ENCODE measurements around the gene AGBL5.

The AGBL5 gene

GRCh38 chr2:27050281-27050995, 1.0 kb upstream of the AGBL5 start:
- DNase-seq (ENCODE audit: low read depth in 1 of 2, low spot score in 1 of 2), result peak; percentile 87 to 88

DNA sequence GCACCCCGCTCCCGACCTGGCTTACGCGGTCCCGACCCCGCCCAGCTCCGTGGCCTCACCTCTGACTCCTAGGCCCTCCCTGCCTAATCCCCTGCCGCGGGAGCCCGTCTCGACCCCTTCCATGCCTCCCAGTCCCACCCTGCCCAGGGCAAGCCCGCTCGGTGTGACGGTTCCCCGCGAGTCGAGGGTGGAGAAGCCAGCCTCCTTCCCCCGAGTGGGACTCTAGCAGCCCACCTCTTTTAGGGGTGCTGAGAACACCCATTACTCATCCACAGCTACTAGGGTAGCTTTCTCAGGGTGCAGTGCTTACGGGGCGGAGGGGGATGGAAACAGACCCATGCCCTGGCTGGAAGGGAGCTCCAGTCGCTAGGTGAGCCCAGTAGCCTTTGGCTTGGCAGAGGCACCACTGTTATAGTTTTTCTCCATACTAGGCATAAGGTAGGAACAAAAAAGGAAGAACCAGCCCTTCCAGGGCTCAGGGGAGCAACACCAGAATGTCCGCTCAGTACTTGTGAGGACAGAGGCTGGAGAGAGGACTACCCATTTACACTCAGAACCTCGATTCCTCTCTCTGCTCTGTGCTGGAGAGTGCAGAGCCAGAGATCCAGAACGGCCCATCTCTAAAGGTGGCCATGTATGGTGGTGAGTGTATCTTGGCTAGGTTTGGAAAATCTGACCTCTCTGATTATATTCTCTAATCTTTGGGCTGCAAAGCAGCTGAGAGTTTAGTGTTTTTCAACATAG, 606 bp downstream of the AGBL5 start:
- DNase-seq (ENCODE audit: low read depth in 1 of 2, low spot score in 1 of 2), result peak in 1 of 2 donors; percentile 18

GRCh38 chr2:27053321-27053720, 1.9 kb downstream of the AGBL5 start:
- no peak for DNase-seq (ENCODE audit: low read depth in 1 of 2, low spot score in 1 of 2)

GRCh38 chr2:27053776-27054175, 2.3 kb downstream of the AGBL5 start:
- DNase-seq (ENCODE audit: low read depth in 1 of 2, low spot score in 1 of 2), result no peak

- DNase-seq (ENCODE audit: low read depth in 1 of 2, low spot score in 1 of 2), result no peak
Observed at GRCh38 chr2:27054721-27055120, 3.3 kb downstream of the AGBL5 start.

DNA sequence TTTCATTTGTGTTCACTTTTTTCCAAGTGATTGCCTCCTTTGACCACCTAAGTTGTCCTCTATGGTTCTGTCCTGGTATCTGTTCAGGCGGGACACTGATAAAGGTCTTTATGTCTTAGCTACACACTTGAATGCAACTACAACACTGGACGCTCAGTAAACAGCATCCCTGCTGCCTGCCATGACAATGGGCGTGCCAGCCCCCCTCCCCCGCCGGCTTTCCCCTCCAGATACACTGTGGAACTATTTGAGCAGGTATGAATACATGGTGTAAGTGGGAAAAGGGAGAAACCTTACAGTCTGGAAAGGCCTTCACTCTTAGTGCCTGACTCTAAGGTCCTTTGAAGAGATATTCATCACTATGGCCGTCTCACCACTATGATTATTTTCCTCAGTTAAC, 5.7 kb downstream of the AGBL5 start:
- no peak for DNase-seq (ENCODE audit: low read depth in 1 of 2, low spot score in 1 of 2)

DNA sequence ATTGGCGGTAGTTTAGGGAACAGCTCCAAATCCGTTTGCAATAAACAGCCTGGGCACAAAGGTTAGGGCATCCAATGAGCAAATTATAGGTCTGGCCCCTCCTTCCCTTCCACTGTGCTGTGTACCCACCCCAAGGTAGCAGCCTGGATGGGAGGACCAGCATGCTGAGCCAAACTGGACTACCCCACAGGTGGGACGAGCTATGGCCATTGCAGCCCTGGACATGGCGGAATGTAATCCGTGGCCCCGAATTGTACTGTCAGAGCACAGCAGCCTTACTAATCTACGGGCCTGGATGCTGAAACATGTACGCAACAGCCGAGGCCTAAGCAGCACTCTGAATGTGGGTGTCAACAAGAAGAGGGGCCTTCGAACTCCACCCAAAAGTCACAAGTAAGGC, 6.7 kb downstream of the AGBL5 start:
- DNase-seq (ENCODE audit: low read depth in 1 of 2, low spot score in 1 of 2), result no peak

DNA sequence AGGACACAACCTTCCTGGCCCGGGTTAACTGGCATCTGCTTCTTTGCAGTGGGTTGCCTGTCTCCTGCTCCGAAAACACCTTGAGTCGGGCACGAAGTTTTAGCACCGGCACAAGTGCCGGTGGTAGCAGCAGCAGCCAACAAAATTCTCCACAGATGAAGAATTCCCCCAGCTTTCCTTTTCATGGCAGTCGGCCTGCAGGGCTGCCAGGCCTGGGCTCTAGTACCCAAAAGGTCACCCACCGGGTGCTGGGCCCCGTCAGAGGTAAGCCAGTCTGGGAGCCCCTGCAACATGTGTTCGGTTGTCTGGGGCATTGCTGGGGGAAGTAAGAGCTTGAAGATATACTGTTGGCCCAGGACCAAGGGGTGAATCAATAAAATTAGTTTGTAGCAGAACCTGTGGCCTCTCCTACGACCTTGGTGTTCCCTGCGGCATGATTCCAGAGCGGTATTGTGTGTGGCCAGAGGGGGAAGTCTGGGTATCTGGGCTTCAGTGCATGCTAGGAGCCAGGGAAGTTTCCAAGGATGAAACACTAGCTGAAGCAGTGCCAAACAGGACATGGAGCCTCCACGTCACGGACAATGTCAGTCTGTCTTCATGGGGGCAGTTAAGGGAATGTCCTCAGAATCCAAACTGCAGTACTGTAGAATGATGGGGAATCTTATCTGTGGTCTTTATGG, 7.8 kb downstream of the AGBL5 start:
- no peak for DNase-seq (ENCODE audit: low read depth in 1 of 2, low spot score in 1 of 2)

DNA sequence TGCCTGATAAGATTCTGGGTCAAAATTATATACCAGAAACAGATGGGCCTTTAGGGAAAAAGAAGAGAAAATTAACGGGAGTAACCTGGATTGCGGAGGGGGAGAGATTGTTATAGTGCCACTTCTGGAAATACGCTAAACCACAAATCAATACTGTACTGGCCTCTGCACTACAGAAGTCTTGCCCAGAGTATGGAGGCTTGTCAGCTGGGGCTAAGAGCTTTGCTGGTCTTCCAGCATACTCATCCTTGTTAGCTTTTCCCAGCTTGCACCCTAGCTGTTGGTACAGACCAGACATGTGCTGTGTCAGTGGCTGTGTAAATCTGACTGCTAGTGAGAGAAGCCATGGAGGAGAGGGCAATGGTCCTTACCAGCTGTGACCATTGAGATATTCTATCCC, 8.9 kb downstream of the AGBL5 start:
- no peak for DNase-seq (ENCODE audit: low read depth in 1 of 2, low spot score in 1 of 2)

GRCh38 chr2:27065128-27065527, 13.7 kb downstream of the AGBL5 start:
- no peak for DNase-seq (ENCODE audit: low read depth in 1 of 2, low spot score in 1 of 2)

DNA sequence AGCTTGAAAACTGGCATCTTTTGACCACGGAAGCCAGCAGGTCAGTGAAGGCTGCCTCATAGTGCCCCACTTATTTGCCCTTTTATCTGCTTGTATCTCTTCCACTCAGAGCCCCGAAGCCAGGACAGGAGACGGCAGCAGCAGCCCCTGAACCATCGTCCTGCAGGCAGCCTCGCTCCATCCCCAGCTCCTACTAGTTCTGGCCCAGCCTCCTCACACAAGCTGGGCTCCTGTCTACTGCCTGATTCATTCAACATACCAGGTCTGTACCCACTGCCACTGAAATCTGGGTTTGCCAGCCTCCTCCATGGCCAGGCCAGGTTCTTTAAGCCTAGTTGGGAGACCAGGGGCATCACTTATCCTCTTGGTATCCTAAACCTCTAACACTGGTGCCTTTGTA, 15.9 kb downstream of the AGBL5 start:
- no peak for DNase-seq (ENCODE audit: low read depth in 1 of 2, low spot score in 1 of 2)

DNA sequence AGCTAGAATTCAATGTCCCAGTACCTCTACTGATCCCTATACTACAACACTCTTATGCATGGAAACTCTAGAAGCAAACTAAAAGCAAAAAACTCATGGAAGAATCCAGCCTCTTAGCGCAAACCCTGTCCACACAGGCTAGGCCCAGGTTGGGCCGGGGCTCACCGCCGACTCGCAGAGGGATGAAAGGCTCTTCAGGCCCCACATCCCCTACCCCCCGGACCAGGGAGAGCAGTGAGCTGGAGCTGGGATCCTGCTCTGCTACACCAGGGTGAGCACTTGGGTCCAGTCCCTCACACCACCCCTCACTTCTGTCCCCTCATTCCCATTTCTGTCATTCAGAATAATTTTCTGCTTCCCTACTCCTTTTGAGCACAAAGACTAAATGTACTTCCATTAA, 18.0 kb downstream of the AGBL5 start:
- DNase-seq (ENCODE audit: low read depth in 1 of 2, low spot score in 1 of 2), result no peak

DNA sequence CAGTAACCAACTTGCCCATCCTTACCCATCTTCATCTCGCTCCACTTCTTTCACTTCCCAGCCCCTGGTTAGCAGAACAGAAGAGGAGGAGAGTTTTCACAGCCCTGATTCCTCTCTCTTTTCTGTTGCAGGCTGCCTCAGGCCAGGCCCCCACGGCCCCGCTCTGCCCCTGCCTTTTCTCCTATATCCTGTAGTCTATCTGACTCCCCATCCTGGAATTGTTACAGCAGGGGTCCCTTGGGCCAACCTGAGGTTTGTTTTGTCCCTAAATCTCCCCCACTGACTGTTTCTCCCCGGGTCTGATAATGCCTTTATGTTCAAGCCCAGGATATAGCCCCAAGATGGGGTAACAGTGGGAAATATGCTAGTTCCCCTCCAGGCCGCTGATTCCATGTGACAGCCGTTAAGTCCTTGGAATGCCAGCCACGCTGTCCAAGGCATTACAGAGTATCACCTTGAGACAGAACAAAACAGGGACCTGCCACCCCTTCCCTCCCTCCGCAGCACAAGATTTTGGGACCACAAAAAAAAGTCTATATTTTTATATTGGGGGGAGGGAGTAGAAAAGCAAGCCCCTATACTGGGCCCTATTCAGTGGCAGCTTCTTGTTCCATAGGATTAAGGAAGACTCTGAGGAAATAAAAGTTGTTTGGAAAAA, 18.6 kb downstream of the AGBL5 start:
- DNase-seq (ENCODE audit: low read depth in 1 of 2, low spot score in 1 of 2), result no peak

GRCh38 chr2:27070653-27071276, 19.3 kb downstream of the AGBL5 start:
- no peak for DNase-seq (ENCODE audit: low read depth in 1 of 2, low spot score in 1 of 2)

GRCh38 chr2:27071277-27071989, 20.0 kb downstream of the AGBL5 start, which contains the start of gene OST4:
Gene OST4 (minus strand): TSS chr2:27071654.
- DNase-seq (ENCODE audit: low read depth in 1 of 2, low spot score in 1 of 2), result peak; percentile 75 to 88

DNA sequence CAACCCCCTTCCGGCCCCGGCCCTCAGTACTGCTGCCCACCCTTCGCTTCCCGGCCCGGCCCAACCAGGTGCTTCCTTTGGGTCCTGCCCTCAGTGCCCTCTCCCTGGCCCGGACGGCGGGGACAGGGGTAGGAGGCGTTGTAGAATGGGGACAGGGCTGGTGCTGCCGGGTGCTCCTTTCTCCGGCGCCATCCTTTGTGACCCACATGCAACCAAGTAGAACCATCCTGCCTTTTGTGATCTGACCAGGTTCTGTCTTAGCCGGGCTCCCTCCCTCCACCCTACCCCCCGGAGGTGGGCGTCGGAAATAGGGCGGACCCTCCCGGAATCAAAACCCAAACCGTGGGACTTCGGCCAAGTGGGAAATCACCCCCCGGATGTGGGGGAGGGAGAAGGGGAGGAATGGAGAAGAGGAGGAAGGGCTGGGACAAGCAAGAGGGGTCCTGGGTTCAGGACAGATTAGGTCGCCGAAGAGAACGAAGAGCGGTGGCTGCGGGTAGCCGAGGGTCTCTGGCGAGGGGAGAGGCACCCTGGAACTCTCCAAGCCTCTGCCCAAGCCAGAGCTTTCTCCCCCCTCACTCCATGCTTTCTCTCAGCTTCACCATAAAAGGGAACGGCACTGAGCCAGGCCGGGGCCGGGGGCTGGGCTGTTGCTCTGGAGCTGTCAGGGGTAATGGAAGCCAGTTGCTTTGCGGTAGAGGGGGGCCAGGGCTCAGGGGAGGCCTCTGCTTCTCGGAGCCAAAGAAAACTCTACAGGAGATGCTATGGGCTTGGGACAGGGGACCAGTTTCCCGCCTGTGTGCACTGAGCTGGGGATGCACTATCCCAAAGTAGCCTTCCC, 20.7 kb downstream of the AGBL5 start:
- no peak for DNase-seq (ENCODE audit: low read depth in 1 of 2, low spot score in 1 of 2)

DNA sequence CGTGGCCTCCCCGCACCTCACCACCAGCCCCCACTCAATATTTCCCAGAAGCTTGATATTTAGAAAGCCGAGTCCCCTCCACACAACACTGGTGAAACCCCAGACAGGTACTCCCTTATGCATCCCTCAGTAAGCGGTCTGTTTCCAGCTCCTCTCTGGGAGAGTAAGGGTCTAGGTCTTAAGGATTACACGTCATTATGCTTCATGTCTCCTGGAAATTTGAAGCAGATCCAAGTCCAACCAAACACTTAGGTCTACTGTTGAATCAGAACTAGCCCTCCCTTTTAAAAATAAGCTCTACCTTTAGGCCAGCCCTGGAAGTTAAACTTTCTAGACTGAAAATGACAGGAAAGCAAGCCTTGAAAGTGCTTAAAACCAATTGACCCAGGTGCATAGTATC, 21.5 kb downstream of the AGBL5 start:
- no peak for DNase-seq (ENCODE audit: low read depth in 1 of 2, low spot score in 1 of 2)

DNA sequence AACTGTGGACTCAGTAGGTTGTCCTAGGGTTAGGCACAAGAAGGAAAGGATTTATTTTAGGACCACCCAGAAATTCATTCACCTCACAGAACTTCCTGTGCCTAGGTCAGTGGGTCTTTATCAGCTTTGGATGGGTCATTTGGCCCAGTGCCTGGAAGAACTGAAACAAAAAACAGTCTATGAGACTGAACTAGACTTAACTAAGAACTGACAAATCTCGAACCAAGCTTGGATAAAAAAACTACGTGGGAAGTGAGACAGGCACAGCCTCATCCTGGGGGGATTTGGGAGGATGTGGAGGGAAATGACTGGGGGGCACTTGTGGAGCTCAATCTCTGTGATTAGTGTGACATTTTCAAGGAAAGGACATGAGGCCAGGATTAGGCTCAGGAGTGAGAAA, 22.3 kb downstream of the AGBL5 start:
- no peak for DNase-seq (ENCODE audit: low read depth in 1 of 2, low spot score in 1 of 2)

DNA sequence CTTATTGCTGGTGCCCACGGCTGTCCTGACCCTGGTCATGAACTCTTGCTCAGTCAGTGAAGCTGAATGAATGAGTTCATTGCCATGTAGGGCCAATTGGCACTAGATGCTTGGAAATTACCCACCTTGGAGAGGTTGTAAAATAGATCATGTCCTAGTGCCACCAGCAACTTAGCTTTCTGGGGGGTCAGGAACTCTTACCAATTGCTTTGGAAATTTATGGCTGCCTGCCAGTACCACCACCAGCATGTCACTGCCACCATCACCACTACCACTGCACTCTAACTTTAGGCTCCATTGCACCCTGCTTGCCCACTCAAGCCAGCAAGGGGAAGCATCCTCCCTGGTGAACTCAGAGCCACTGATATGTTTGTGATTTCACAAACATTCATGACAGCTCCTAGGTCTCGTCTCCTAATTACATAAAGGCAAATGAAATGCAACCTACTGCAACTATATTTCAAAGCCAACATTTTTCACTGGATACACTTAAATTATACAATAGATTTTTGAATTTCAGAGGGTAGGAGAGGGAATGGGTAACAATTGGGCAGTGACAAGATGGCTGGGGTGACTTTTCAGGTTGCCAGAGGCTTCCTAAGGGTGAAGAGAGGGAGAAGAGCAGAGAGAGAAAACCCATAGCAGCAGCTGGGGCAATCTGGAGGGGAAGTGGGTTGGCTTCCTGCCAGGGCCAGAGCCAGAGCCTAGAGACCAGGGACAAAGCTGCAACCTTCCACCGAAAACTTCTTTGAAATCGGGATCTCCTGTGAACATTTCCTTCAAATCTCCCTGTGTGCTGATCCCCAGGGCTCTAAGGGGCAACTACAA, 23.5 kb downstream of the AGBL5 start:
- peak in 1 of 2 donors; percentile 34 for DNase-seq (ENCODE audit: low read depth in 1 of 2, low spot score in 1 of 2)
